Mesenchymal stem cell (in vitro differentiated cells and primary cell): ENCODE measurements around the gene NXPH4.

ENCODE experiments used
- DNase-seq: peaks from one replicate; pipeline ENCODE4 v3.0.0-alpha.2; 2013
- H2AFZ ChIP-seq: one replicate; pipeline ENCODE4 v1.6.1; 2013; ENCODE audit warnings: low read depth, mild to moderate bottlenecking, control low read depth, inconsistent platforms, low read length, moderate library complexity
- H2AK5ac ChIP-seq: 2 replicates; pipeline ENCODE4 v1.6.1; 2013; ENCODE audit warnings: low read length, moderate library complexity, mild to moderate bottlenecking, inconsistent platforms; ENCODE audit not compliant: severe bottlenecking
- H2BK120ac ChIP-seq: one replicate; pipeline ENCODE4 v1.6.1; 2013; ENCODE audit warnings: low read depth, mild to moderate bottlenecking, inconsistent platforms, low read length, moderate library complexity
- H2BK12ac ChIP-seq, 2 experiments: one replicate each; pipeline ENCODE4 v1.6.1; 2013; ENCODE audit warnings: inconsistent platforms in 2 of 2, low read length in 2 of 2, mild to moderate bottlenecking in 2 of 2, moderate library complexity in 2 of 2, control low read depth in 1 of 2
- H2BK15ac ChIP-seq: one replicate; pipeline ENCODE4 v1.6.1; 2013; ENCODE audit warnings: mild to moderate bottlenecking, low read depth, inconsistent platforms; ENCODE audit not compliant: poor library complexity, severe bottlenecking
- H2BK5ac ChIP-seq: 2 replicates; pipeline ENCODE4 v1.6.1; 2013; ENCODE audit warnings: low read depth, mild to moderate bottlenecking, low read length, control low read depth, inconsistent platforms; ENCODE audit not compliant: poor library complexity, severe bottlenecking
- H3K14ac ChIP-seq, 2 experiments: one replicate each; pipeline ENCODE4 v1.6.1; 2013; ENCODE audit warnings: inconsistent platforms in 2 of 2, low read length in 2 of 2, control low read depth in 1 of 2, mild to moderate bottlenecking in 1 of 2, moderate library complexity in 1 of 2
- H3K18ac ChIP-seq, 2 experiments: one replicate each; pipeline ENCODE4 v1.6.1; 2013; ENCODE audit warnings: inconsistent platforms in 2 of 2, low read length in 2 of 2, control low read depth in 1 of 2, low read depth in 1 of 2, mild to moderate bottlenecking in 1 of 2
- H3K23ac ChIP-seq, 2 experiments: one replicate each; pipeline ENCODE4 v1.6.1; 2013; ENCODE audit warnings: inconsistent platforms in 2 of 2, low read length in 2 of 2, mild to moderate bottlenecking in 2 of 2, moderate library complexity in 2 of 2, control low read depth in 1 of 2
- H3K27ac ChIP-seq: 2 replicates; pipeline ENCODE4 v1.5.1; 2013; ENCODE audit warnings: mild to moderate bottlenecking, moderate library complexity, low read length, control low read depth, inconsistent platforms; ENCODE audit not compliant: poor library complexity, severe bottlenecking
- H3K27me3 ChIP-seq, 2 experiments: 2 replicates each; pipeline versions ENCODE4 v1.6.1 to v1.7.0; 2013; ENCODE audit warnings: low read length in 2 of 2, mild to moderate bottlenecking in 2 of 2, moderate library complexity in 2 of 2, control low read depth in 1 of 2, inconsistent platforms in 1 of 2; ENCODE audit not compliant: control insufficient read depth in 1 of 2, insufficient read depth in 1 of 2
- H3K36me3 ChIP-seq, 2 experiments: 2 replicates each; pipeline versions ENCODE4 v1.6.1 to v1.7.0; 2013; ENCODE audit warnings: low read length in 2 of 2, control low read depth in 1 of 2, inconsistent platforms in 1 of 2, low read depth in 1 of 2, mild to moderate bottlenecking in 1 of 2; ENCODE audit not compliant: insufficient read depth in 2 of 2, control insufficient read depth in 1 of 2
- H3K4ac ChIP-seq, 2 experiments: one replicate each; pipeline ENCODE4 v1.6.1; 2013; ENCODE audit warnings: inconsistent platforms in 2 of 2, low read length in 2 of 2, mild to moderate bottlenecking in 2 of 2, moderate library complexity in 2 of 2, control low read depth in 1 of 2, low read depth in 1 of 2
- H3K4me1 ChIP-seq: 2 replicates; pipeline ENCODE4 v1.6.1; 2013; ENCODE audit warnings: low read depth, low read length, control low read depth; ENCODE audit not compliant: control insufficient read depth, insufficient read depth
- H3K4me2 ChIP-seq: 2 replicates; pipeline ENCODE4 v1.6.1; 2013; ENCODE audit warnings: low read length, mild to moderate bottlenecking, inconsistent platforms; ENCODE audit not compliant: poor library complexity, severe bottlenecking
- H3K4me3 ChIP-seq, 2 experiments: 2 replicates each; pipeline versions ENCODE4 v1.5.1 to v1.7.0; 2013; ENCODE audit warnings: low read length in 2 of 2, mild to moderate bottlenecking in 2 of 2, control low read depth in 1 of 2, low read depth in 1 of 2; ENCODE audit not compliant: insufficient read depth in 1 of 2
- H3K79me1 ChIP-seq: replicated peaks from 2 replicates; pipeline ENCODE4 v1.6.1; 2013; ENCODE audit warnings: mild to moderate bottlenecking, control low read depth, low read length, inconsistent platforms; ENCODE audit not compliant: poor library complexity, severe bottlenecking
- H3K9ac ChIP-seq: 2 replicates; pipeline ENCODE4 v1.7.0; 2013; ENCODE audit warnings: mild to moderate bottlenecking, low read length, moderate library complexity
- H3K9me3 ChIP-seq: 2 replicates; pipeline ENCODE4 v1.7.0; 2013; ENCODE audit warnings: mild to moderate bottlenecking, low read length; ENCODE audit not compliant: control insufficient read depth
- H4K8ac ChIP-seq: one replicate; pipeline ENCODE4 v1.6.1; 2013; ENCODE audit warnings: inconsistent platforms, mild to moderate bottlenecking, low read length, moderate library complexity
- H4K91ac ChIP-seq: one replicate; pipeline ENCODE4 v1.6.1; 2013; ENCODE audit warnings: mild to moderate bottlenecking, low read length, inconsistent platforms
- WGBS: methylation state at CpG from one replicate; pipeline ENCODE4 v1.1.7; 2013; ENCODE audit warnings: mixed read lengths; 5-methylcytosine and 5-hydroxymethylcytosine counted together

NXPH4 gene

GRCh38 chr12:57202321-57202720, 14.3 kb upstream of the NXPH4 start:
- Histone ChIP-seq H3K27ac (no peak overlapping the region), H3K4me3 (no peak overlapping the region), H3K18ac (no peak overlapping the region), H3K9me3 (no peaks in the 10 kb centered on the region), H3K36me3 (peaks cover 95 to 97% of the 10 kb centered on the region in 2 experiments), H3K4me2 (no peak overlapping the region), H3K14ac (no peak overlapping the region), H4K91ac (no peak overlapping the region), H4K8ac (no peak overlapping the region), H2BK15ac (no peak overlapping the region), H2AFZ (no peak overlapping the region), H2BK5ac (no peak overlapping the region), H2AK5ac (no peak overlapping the region), H2BK12ac (no peak overlapping the region), H3K27me3 (no peaks in the 10 kb centered on the region), H2BK120ac (no peak overlapping the region), H3K9ac (no peak overlapping the region), H3K79me1 (peaks cover 9% of the 10 kb centered on the region), H3K23ac (no peak overlapping the region), H3K4me1 (no peaks in the 10 kb centered on the region), H3K4ac (no peak overlapping the region)
- 94% methylated on average over 19 of the region's 19 CpGs for WGBS
- DNase-seq = no peak

- no peak overlapping the region for H3K4me2 ChIP-seq
- H4K8ac ChIP-seq = no peak overlapping the region
- no peak overlapping the region for H3K9ac ChIP-seq
- H2BK12ac ChIP-seq = no peak overlapping the region
- H3K79me1 ChIP-seq = peaks cover 7% of the 10 kb centered on the region
- H2BK5ac ChIP-seq = no peak overlapping the region
- no peak overlapping the region for H2BK15ac ChIP-seq
- WGBS = 96% methylated on average over 28 of the region's 28 CpGs
- no peaks in the 10 kb centered on the region for H3K4me1 ChIP-seq
- peak overlapping the region; percentile 18 for H4K91ac ChIP-seq
- no peak overlapping the region for H2BK120ac ChIP-seq
- H3K18ac ChIP-seq = no peak overlapping the region
- H3K36me3 ChIP-seq = peaks cover 95 to 97% of the 10 kb centered on the region in 2 experiments
- no peaks in the 10 kb centered on the region for H3K27me3 ChIP-seq
- H3K27ac ChIP-seq = no peak overlapping the region
- no peak overlapping the region for H2AFZ ChIP-seq
- H2AK5ac ChIP-seq = no peak overlapping the region
- H3K14ac ChIP-seq = no peak overlapping the region
- H3K4ac ChIP-seq = no peak overlapping the region
- no peak for DNase-seq
- no peak overlapping the region for H3K23ac ChIP-seq
- no peaks in the 10 kb centered on the region for H3K9me3 ChIP-seq
- H3K4me3 ChIP-seq = no peak overlapping the region
These were observed 13.4 kb upstream of the NXPH4 start for GRCh38 chr12:57203201-57203600.

GRCh38 chr12:57203791-57204190, 12.8 kb upstream of the NXPH4 start:
- no peak overlapping the region for H3K9ac ChIP-seq
- no peak overlapping the region for H3K18ac ChIP-seq
- H3K23ac ChIP-seq = no peak overlapping the region
- no peak overlapping the region for H2BK120ac ChIP-seq
- no peak overlapping the region for H2AFZ ChIP-seq
- H2BK5ac ChIP-seq = no peak overlapping the region
- H3K36me3 ChIP-seq = peaks cover 95 to 97% of the 10 kb centered on the region in 2 experiments
- no peak overlapping the region for H3K27ac ChIP-seq
- H3K4me2 ChIP-seq = no peak overlapping the region
- no peaks in the 10 kb centered on the region for H3K27me3 ChIP-seq
- H4K8ac ChIP-seq = no peak overlapping the region
- no peak overlapping the region for H2BK12ac ChIP-seq
- H3K4me1 ChIP-seq = peaks cover 1% of the 10 kb centered on the region
- H3K4me3 ChIP-seq = no peak overlapping the region
- no peaks in the 10 kb centered on the region for H3K9me3 ChIP-seq
- no peak overlapping the region for H3K4ac ChIP-seq
- H2BK15ac ChIP-seq = no peak overlapping the region
- peaks cover 7% of the 10 kb centered on the region for H3K79me1 ChIP-seq
- H3K14ac ChIP-seq = no peak overlapping the region
- DNase-seq = no peak
- H2AK5ac ChIP-seq = no peak overlapping the region
- WGBS = 88% methylated on average over 11 of the region's 11 CpGs
- no peak overlapping the region for H4K91ac ChIP-seq

GRCh38 chr12:57204454-57204853, 12.1 kb upstream of the NXPH4 start:
- no peak overlapping the region for H2BK120ac ChIP-seq
- H3K23ac ChIP-seq = no peak overlapping the region
- 95% methylated on average over 19 of the region's 19 CpGs for WGBS

More at GRCh38 chr12:57204454-57204853, 12.1 kb upstream of the NXPH4 start:
- Histone ChIP-seq H3K4me3 (no peak overlapping the region), H3K9ac (no peak overlapping the region), H3K79me1 (peaks cover 7% of the 10 kb centered on the region), H4K91ac (no peak overlapping the region), H3K18ac (no peak overlapping the region), H2AK5ac (no peak overlapping the region), H2BK15ac (no peak overlapping the region), H2BK12ac (no peak overlapping the region), H3K27ac (no peak overlapping the region), H3K4ac (no peak overlapping the region), H3K4me2 (no peak overlapping the region), H2BK5ac (no peak overlapping the region), H3K36me3 (peaks cover 95 to 97% of the 10 kb centered on the region in 2 experiments), H4K8ac (no peak overlapping the region), H3K9me3 (no peaks in the 10 kb centered on the region), H3K4me1 (peaks cover 1% of the 10 kb centered on the region), H3K27me3 (no peaks in the 10 kb centered on the region), H2AFZ (no peak overlapping the region), H3K14ac (no peak overlapping the region)
- DNase-seq = no peak
